ENCODE measurements around the gene PROSER3.
"Not testable (repeated sequence)": the region's sequence is repeated elsewhere in the genome, so short reads cannot be mapped to it uniquely, and the experiment has no call there.

PROSER3 gene

DNA sequence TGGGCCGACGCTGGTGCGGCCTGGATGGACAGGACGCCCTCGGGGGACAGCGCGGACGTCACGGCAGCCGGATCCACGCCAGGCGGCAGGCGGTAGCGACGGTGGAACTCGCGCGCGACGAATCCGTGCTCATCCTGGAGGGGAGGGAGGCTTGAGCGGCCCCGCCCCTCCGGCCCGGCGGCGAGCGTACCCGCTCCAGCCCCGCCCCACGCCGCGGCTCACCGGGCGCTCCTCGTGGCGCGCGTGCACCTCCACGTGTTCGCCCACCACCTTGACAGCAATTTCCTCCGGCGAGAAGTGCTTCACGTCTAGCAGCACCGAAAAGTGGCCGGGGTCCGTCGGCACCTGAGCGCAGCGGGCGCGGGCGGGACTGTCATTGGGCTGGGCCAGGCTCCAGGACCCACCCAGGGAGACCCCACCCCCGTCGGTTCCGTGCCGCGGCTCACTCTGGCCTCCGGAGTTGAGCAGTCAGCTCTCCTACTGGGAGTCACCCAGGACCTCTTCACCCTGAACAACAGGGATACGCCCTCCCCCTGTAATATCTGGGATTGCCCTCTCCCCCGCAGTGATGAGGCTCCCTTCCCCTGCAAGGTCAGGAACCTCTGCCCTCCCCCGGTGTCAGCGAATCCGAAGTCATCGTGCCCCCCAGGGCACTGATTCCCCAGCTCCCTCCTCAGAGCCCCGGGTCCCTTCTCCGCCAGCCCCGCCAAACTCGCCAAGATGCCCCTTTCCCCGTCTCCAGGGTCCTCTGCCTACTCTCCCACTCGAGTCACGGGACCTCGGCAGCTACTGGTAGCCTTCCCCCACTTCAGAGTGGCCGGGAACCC lies 2.2 kb upstream of the PROSER3 start:
- DNase-seq: peak; percentile 59

DNA sequence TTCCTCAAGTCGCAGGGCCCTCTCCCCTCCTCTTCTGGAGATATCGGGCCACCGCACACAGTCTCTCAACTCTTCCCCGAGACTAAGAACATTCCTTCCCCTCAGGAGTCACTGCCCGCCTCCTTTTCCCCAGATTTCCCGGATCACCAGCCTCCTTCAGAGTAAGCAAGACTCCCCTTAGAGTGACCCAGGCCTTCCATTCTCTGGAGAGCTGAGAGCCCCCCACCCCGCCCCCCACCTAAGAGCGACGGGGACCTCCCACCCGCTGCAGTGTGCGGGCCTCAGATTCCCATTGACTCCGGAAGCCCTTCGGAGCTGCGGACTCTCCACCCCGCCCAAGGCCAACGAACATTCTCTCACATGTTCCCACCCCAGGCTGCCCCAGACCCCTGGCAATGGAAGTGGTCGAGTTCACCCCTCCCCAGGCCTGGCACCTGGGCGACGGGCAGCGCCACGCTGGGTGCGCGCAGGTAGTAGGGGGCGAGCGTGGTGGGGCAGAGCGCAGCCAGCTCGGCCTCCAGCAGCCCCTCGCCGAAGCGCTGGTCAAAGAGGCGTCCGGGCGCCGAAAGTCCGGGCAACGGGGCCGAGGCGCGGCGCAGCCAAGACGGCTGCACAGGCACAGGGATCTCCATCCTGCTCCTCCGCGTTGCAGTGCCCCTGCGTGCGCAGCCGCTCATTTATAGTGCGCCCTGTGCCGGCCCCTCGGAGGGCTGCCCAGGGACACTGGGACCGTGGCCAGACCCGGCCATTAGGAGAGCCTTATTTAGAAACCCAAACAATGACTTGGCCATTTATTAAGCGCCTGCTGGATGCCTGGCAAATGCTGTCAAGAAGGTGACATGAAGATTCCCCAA lies 1.4 kb upstream of the PROSER3 start, which contains the start of gene HSPB6:
Gene HSPB6, minus strand, starts transcription at position 653 of the 854 bp plus-strand sequence. Its CDS starts 21 bp downstream, at position 632.
- DNase-seq: peak; percentile 53

- DNase-seq: peak; percentile 87
Observed at GRCh38 chr19:35757231-35757748, 686 bp upstream of the PROSER3 start.

GRCh38 chr19:35759697-35760096 lies 1.7 kb downstream of the PROSER3 start:
- DNase-seq: no peak

DNA sequence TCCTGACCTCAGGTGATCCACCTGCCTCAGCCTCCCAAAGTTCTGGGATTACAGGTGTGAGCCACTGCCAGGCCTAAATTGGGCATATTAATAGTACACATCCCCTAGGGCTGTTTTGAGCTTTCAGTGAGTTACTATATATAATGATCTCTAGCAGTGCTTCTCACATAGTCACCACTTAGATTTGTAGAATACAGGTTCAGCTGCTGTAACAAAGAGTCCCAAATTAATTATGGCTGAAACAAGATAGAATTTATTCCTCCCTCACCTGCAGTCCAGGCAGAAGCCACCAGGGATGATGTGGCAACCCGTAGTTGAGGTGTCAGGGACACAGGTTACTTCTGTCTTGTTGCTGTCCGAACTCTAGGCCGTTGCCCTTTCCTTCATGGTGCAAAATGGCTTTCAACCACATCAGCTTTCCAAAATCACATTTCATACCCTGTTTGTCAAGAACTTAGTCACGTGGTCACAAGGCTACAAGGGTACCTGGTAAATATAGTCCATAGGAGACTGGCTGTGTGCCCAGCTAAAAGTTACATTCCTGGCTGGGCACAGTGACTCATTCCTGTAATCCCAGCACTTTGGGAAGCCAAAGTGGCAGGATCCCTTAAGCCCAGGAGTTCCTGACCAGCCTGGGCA lies 2.9 kb downstream of the PROSER3 start:
- DNase-seq: no peak

- DNase-seq: no peak
Observed at GRCh38 chr19:35764432-35765315, 6.7 kb downstream of the PROSER3 start.

DNA sequence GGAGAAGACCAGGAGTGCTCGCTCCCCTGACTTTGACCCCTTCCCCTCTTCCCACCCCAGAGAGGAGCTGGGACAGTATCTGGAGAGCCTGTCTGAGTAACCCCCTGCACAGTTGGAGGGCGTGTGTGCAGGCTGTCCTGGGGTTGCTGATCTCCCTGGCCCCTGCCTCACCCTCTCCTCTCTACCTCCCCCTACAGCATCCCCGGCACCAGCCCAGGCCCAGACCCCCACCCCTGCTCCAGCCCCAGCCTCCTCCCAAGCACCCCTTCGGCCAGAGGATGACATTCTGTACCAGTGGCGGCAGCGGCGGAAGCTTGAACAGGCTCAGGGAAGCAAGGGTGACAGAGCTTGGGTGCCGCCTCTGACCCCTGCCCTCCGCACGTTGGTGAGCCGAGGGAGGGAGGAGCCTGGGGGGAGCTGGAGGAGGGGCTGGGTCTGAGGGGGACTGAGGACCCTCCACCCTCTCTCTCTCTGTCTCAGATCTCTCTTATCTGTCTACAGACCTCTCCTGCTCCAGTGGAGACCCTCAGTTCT lies 8.7 kb downstream of the PROSER3 start:
- no peak for DNase-seq

GRCh38 chr19:35767288-35768081 lies 9.5 kb downstream of the PROSER3 start:
- no peak for DNase-seq

DNA sequence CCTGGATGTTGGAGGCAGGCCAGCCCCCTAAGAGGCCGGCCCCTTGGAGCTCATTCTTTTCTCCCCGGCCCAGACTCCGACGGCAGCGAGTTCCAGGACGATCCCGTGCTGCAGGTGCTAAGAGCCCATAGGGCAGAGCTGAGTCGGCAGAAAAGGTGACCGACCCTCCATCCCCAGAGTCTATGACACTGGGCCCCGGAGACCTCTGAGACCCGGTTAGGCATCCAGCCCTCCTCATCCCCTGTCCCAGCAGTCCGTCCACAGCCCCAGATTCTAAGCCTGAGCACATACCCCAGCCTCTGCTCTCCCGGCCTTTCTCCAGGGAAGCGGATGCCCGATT lies 10.1 kb downstream of the PROSER3 start:
- no peak for DNase-seq

GRCh38 chr19:35772362-35772761 lies 14.4 kb downstream of the PROSER3 start:
- DNase-seq: not testable (repeated sequence)

GRCh38 chr19:35773020-35773806 lies 15.2 kb downstream of the PROSER3 start:
- no peak for DNase-seq

DNA sequence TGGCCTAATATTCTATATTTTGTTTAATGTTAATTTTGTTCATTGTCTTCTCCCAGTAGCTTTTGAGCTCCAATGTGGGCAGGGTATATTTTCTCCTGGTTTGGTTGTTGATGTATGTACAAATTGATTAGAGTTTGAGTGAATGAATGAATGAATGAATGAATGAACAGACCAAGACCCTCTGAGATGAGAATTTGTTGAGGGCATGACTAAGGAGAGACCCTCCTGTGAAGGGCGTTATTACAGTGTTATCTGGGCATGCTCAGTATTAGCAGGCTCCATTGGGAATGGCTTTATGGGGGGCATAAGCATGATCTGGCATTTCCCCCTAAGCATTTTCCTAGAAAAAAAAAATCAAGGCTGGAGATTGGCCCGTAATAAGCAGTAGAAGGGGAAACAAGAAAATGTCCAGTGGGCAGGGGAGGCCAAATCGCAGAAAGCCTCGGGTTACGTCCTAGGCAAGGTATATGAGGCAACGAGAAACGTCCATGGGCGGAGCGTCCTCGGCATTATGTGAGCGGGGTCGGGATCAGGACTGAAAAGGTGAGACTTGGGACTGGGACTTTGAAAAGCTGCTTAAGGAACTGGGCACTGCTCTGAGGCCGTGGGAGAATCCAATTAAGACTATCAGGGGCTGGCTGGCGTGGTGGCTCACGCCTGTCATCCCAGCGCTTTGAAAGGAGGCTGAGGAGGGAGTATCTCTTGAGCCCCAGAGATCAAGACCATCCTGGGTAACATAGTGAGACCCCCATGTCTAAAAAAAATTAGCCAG lies 16.5 kb downstream of the PROSER3 start:
- no peak for DNase-seq

- no peak for DNase-seq
Observed at GRCh38 chr19:35775046-35775297, 17.0 kb downstream of the PROSER3 start.

DNA sequence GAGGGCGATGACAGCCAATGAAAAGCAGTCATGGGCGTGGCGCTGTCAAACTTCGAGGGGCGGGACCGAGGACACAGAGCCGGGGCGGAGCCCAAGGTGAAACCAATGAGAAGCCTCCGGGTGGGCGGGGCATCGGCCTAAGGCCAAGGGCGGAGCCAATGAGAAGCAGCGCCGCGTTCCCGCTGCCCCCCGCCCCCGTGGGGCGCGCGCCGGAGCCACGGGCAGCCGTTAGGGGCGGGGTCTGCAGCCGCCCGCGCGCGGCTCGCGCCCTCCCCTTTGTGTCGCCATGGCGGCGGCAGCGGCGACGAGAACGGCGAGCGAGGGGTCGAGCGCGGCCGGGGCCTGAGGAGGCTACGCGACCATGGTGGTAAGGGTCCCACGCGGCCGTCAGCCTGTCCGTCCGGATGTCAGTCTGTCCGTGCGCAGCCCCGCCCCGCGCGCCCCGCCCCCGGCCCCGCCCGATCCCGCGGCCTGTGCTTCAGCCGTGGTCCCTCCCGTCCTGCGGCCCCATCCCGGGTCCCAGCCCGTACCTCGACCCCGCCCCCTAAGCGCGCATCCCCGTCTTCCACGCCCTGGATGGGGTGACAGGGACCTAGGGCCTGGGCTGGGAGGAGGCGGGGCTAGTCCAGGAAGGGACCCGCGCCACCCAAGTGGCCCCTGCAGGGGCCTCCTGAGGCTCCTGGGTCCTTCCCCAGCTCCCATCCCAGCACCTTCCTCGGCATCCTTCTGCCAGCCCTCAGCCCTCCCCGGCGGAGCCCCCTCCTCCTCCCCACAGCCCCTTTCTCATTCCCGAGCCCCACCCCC lies 17.5 kb downstream of the PROSER3 start, which contains the start of gene ARHGAP33:
Gene ARHGAP33, plus strand, starts transcription at position 267 of the 804 bp plus-strand sequence. Its CDS starts 95 bp downstream, at position 362.
- DNase-seq: peak; percentile 93

GRCh38 chr19:35776102-35776788 lies 18.3 kb downstream of the PROSER3 start:
- no peak for DNase-seq

DNA sequence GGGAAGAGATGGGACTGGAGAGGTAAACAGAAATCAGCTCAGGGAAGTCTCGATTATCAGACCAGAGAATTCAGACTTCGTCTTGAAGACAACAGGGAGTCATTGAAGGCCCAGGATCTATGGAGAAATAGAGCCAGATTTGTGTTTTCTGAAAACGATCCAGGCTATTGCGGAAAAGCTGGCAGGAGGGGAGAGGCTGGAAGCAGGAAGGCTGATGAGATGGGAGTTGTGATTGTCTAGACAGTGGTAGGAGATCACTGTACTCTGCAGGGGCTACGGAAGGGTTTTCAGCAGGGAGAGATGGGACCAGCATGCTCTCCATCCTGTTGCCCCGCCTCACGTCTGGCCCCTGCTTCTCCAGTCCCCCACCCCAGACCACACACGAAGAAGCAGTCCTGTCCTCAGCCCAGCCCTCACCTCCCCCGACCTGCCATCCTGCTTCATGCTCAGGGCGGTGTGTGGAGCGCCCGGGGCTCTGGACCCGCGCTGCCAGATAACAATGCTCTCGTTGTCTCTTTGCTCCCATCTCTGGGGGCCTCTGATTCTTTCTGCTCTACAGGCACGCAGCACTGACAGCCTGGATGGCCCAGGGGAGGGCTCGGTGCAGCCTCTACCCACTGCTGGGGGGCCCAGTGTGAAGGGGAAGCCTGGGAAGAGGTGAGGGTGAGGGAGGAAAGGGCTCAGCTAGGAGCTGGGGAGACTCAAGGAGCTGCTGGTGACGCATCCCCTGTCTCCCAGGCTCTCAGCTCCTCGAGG lies 19.3 kb downstream of the PROSER3 start:
- no peak for DNase-seq

DNA sequence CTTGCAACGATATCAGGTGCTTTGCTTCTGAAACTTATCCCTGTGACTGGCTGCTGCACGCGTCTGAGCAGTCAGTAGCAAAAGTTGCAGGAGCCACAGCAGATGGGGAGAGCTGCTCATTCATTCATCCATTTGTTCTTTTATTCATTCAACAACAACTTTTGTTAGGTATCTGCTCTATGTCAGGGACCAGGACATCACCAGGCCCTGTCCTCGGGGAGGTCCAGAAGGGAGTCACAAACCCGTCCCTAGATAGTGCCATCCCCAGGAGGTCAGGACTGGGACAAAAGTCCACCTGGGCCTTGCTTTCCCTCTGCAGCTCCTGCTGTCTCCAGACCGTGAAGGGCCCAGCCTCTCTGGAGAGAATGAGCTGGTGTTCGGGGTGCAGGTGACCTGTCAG lies 20.0 kb downstream of the PROSER3 start:
- DNase-seq: no peak

Data from HCEC 1CT (cell line).